OCI-LY3 (cell line): ENCODE results near the gene GSG1.
A peak's percentile ranks its signal among the peaks of the same experiment; 100 is the strongest.

Experiments used
- H2AFZ ChIP-seq: fragments of 200-600, 300-600 bp; shearing (Covaris generic); 2 replicates; pipeline ENCODE4 v1.6.0; 2014; ENCODE audit warnings: antibody characterized with exemption, low read depth, low read length
- H3K27ac ChIP-seq: fragments of 200-600, 300-600 bp; sonication (generic); 2 replicates; pipeline ENCODE4 v1.5.1; 2014; ENCODE audit warnings: mild to moderate bottlenecking, low read length, moderate library complexity, mixed read lengths
- H3K27me3 ChIP-seq: fragments of 200-600, 300-600 bp; sonication (generic); 2 replicates; pipeline ENCODE4 v1.6.1; 2014; ENCODE audit warnings: low read depth, low read length, mixed read lengths
- H3K36me3 ChIP-seq: fragments of 200-600, 300-600 bp; sonication (generic); replicated peaks from 2 replicates; pipeline ENCODE3; 2014; ENCODE audit warnings: low read depth, low read length, mixed read lengths
- H3K4me1 ChIP-seq: fragments of 300-600, 200-600 bp; sonication (generic); 2 replicates; pipeline ENCODE4 v1.6.1; 2014; ENCODE audit warnings: low read length, mixed read lengths
- H3K4me2 ChIP-seq: fragments of 200-600, 300-600 bp; sonication (generic); 2 replicates; pipeline ENCODE4 v1.6.1; 2014; ENCODE audit warnings: low read length, mixed read lengths
- H3K4me3 ChIP-seq: fragments of 300-600, 200-600 bp; sonication (generic); 2 replicates; pipeline ENCODE4 v1.5.1; 2014; ENCODE audit warnings: antibody characterized with exemption, mild to moderate bottlenecking, low read length, moderate library complexity
- H3K79me2 ChIP-seq: fragments of 300-600, 200-600 bp; shearing (Covaris generic); 2 replicates; pipeline ENCODE4 v1.6.1; 2014; ENCODE audit warnings: mild to moderate bottlenecking, low read length, mixed read lengths
- H3K9ac ChIP-seq: fragments of 300-600, 200-600 bp; shearing (Covaris generic); 2 replicates; pipeline ENCODE4 v1.6.0; 2014; ENCODE audit warnings: mild to moderate bottlenecking, low read length, moderate library complexity
- H3K9me3 ChIP-seq: fragments of 200-600, 300-600 bp; shearing (Covaris generic); 2 replicates; pipeline ENCODE4 v1.6.1; 2014; ENCODE audit warnings: low read length, mixed read lengths; ENCODE audit not compliant: insufficient read depth
- H4K20me1 ChIP-seq: fragments of 200-600, 300-600 bp; sonication (generic); 2 replicates; pipeline ENCODE4 v1.6.1; 2016; ENCODE audit warnings: low read length, mixed read lengths; ENCODE audit not compliant: insufficient read depth
- CTCF ChIP-seq: fragments of 200-600, 300-600 bp; sonication (generic); IDR thresholded peaks from 2 replicates; pipeline ENCODE4 v1.5.1; 2014; ENCODE audit warnings: antibody characterized with exemption, low read length, low read depth
- EZH2phosphoT487 ChIP-seq: fragments of 200-600 bp; shearing (Covaris generic); IDR thresholded peaks from 2 replicates; pipeline ENCODE4 v1.6.1; 2018; ENCODE audit warnings: antibody characterized with exemption, mixed run types, low read depth

The GSG1 gene

GRCh38 chr12:13044002-13044905 lies 59.2 kb downstream of the GSG1 start, which contains the start of gene FAM234B:
TSS of gene FAM234B (plus strand) at chr12:13044381. CDS start at chr12:13044404, 23 bp downstream.
- Histone ChIP-seq H3K27ac (no peak within 1 kb of the TSS), H3K4me3 (peak within 1 kb of the TSS; percentile 97)
- TF ChIP-seq EZH2phosphoT487, result no peak
- peak; percentile 37 for TF ChIP-seq CTCF

GRCh38 chr12:13042666-13043230 lies 60.7 kb downstream of the GSG1 start:
- TF ChIP-seq EZH2phosphoT487, result no peak
- TF ChIP-seq CTCF, result no peak
- H3K4me1 ChIP-seq, result peaks cover 17% of the 10 kb centered on the region
- H4K20me1 ChIP-seq, result no peaks in the 10 kb centered on the region
- no peaks in the 10 kb centered on the region for H3K36me3 ChIP-seq
- no peaks in the 10 kb centered on the region for H3K9me3 ChIP-seq
- peaks cover 19% of the 10 kb centered on the region for H3K27me3 ChIP-seq
- H3K4me2 ChIP-seq, result no peak overlapping the region
- no peak overlapping the region for H3K9ac ChIP-seq
- no peak overlapping the region for H3K4me3 ChIP-seq
- H2AFZ ChIP-seq, result no peak overlapping the region
- H3K79me2 ChIP-seq, result no peaks in the 10 kb centered on the region
- H3K27ac ChIP-seq, result no peak overlapping the region

More at GRCh38 chr12:13044002-13044905, 59.2 kb downstream of the GSG1 start, which contains the start of gene FAM234B:
- Histone ChIP-seq H4K20me1 (no peaks in the 10 kb centered on the region), H3K79me2 (no peaks in the 10 kb centered on the region), H3K36me3 (no peaks in the 10 kb centered on the region), H2AFZ (peak within 1 kb of the TSS; percentile 96), H3K4me1 (peaks cover 17% of the 10 kb centered on the region), H3K27me3 (peaks cover 19% of the 10 kb centered on the region), H3K4me2 (peak within 1 kb of the TSS; percentile 94), H3K9me3 (no peaks in the 10 kb centered on the region), H3K9ac (peak within 1 kb of the TSS; percentile 74)

- Histone ChIP-seq H3K4me3 (no peak overlapping the region), H3K9ac (no peak overlapping the region), H3K9me3 (no peaks in the 10 kb centered on the region), H3K27me3 (peaks cover 19% of the 10 kb centered on the region), H4K20me1 (no peaks in the 10 kb centered on the region), H3K4me1 (peaks cover 12% of the 10 kb centered on the region), H3K4me2 (no peak overlapping the region), H3K79me2 (no peaks in the 10 kb centered on the region), H3K36me3 (no peaks in the 10 kb centered on the region), H3K27ac (no peak overlapping the region), H2AFZ (no peak overlapping the region)
- TF ChIP-seq CTCF (no peak), EZH2phosphoT487 (no peak)
These were observed 62.2 kb downstream of the GSG1 start for GRCh38 chr12:13041224-13041623.

GRCh38 chr12:13039328-13039956 lies 64.0 kb downstream of the GSG1 start:
- no peaks in the 10 kb centered on the region for H3K9me3 ChIP-seq
- no peak overlapping the region for H3K4me3 ChIP-seq
- H2AFZ ChIP-seq, result no peak overlapping the region
- H3K27me3 ChIP-seq, result peaks cover 19% of the 10 kb centered on the region
- no peak overlapping the region for H3K9ac ChIP-seq
- H3K4me1 ChIP-seq, result peaks cover 8% of the 10 kb centered on the region
- no peaks in the 10 kb centered on the region for H4K20me1 ChIP-seq
- H3K4me2 ChIP-seq, result no peak overlapping the region
- no peak overlapping the region for H3K27ac ChIP-seq
- H3K36me3 ChIP-seq, result no peaks in the 10 kb centered on the region
- no peaks in the 10 kb centered on the region for H3K79me2 ChIP-seq
- TF ChIP-seq CTCF, result no peak
- no peak for TF ChIP-seq EZH2phosphoT487
